Right lobe of liver (tissue), 4 donors: ENCODE results near the gene BCAM.

ENCODE experiments used
- CTCF ChIP-seq, 4 donors: fragments of 200-600 bp in 3 of 4; fragments of 450-650 bp in 1 of 4; IDR thresholded peaks; one replicate each; pipeline versions ENCODE4 v1.5.1 to v1.8.0; 2016 to 2022; ENCODE audit warnings: antibody characterized with exemption in 4 of 4, mild to moderate bottlenecking in 2 of 4
- POLR2A ChIP-seq: fragments of 450-650 bp; IDR thresholded peaks from one replicate; pipeline ENCODE4 v1.6.1; 2017; ENCODE audit warnings: antibody characterized with exemption, mild to moderate bottlenecking
- donor health status: DM: no; HTN: no; CAD: no.
- donor health status: DM: no; HTN: no; CAD: no.
- donor health status: DM: no; HTN: yes; CAD: no.

- TF ChIP-seq CTCF (IDR thresholded peaks at IDR 0.05) (no peak), POLR2A (no peak)
These were observed 33.1 kb upstream of the BCAM start for GRCh38 chr19:44775676-44776240.
